CD4-positive, alpha-beta T cell (primary cell): ENCODE measurements around the gene NIBAN1. TPM values are rescaled to one million over a fixed set of nuclear protein-coding genes. Genes with fewer than 3 reads are reported as not detected.

Experiments used
- ATAC-seq: fragments of 200-7000 bp; cut with Tn5 transposase; one replicate; pipeline ENCODE4 v1.10.0; 2022; ENCODE audit warnings: mild to moderate bottlenecking; ENCODE audit not compliant: poor library complexity
- CTCF ChIA-PET: fragments of 350-600 bp; sonication (Branson Sonifier 250); formaldehyde crosslinking; loops from one replicate; lab custom pipeline; 2021; ENCODE audit warnings: antibody characterized with exemption, inconsistent platforms; lab: Charles Lee
- POLR2A ChIA-PET: fragments of 350-600 bp; sonication (Branson Sonifier 250); formaldehyde crosslinking; loops from one replicate; lab custom pipeline; 2021; ENCODE audit warnings: antibody characterized with exemption, inconsistent platforms; lab: Charles Lee
- DNase-seq, 14 experiments: peaks; one replicate each; pipeline ENCODE4 v3.0.0-alpha.2; 2013 to 2020; ENCODE audit warnings: mixed read lengths in 2 of 14
- H3K27ac ChIP-seq, 2 donors: one replicate each; pipeline versions ENCODE4 v1.5.1 to v1.7.0; 2013; ENCODE audit warnings: low read length in 2 of 2, low read depth in 1 of 2, mild to moderate bottlenecking in 1 of 2
- H3K27me3 ChIP-seq, 2 experiments: 1 replicate in 1 of 2; 2 replicates in 1 of 2; pipeline versions ENCODE4 v1.6.1 to v1.7.0; 2013; ENCODE audit warnings: low read length in 2 of 2, control low read depth in 1 of 2, mild to moderate bottlenecking in 1 of 2, moderate library complexity in 1 of 2; ENCODE audit not compliant: insufficient read depth in 2 of 2, control insufficient read depth in 1 of 2
- H3K36me3 ChIP-seq: one replicate; pipeline ENCODE4 v1.6.1; 2013; ENCODE audit warnings: low read length, control low read depth; ENCODE audit not compliant: insufficient read depth
- H3K4me1 ChIP-seq: one replicate; pipeline ENCODE4 v1.6.1; 2013; ENCODE audit warnings: low read length, control low read depth; ENCODE audit not compliant: insufficient read depth
- H3K4me3 ChIP-seq: one replicate; pipeline ENCODE4 v1.5.1; 2013; ENCODE audit warnings: mild to moderate bottlenecking, low read length, moderate library complexity
- H3K9me3 ChIP-seq, 2 experiments: 1 replicate in 1 of 2; 2 replicates in 1 of 2; pipeline versions ENCODE4 v1.6.1 to v1.7.0; 2013; ENCODE audit warnings: low read length in 2 of 2, mild to moderate bottlenecking in 2 of 2, control low read depth in 1 of 2, moderate library complexity in 1 of 2; ENCODE audit not compliant: control insufficient read depth in 1 of 2, insufficient read depth in 1 of 2
- H3K27ac Mint-ChIP-seq: one replicate; pipeline ENCODE4 v1.8.0; 2020; ENCODE audit warnings: mixed read lengths
- H3K27me3 Mint-ChIP-seq: one replicate; pipeline ENCODE4 v1.8.0; 2021; ENCODE audit warnings: mixed read lengths
- H3K36me3 Mint-ChIP-seq: one replicate; pipeline ENCODE4 v1.8.0; 2021; ENCODE audit warnings: low read depth, mixed read lengths
- H3K4me1 Mint-ChIP-seq: one replicate; pipeline ENCODE4 v1.8.0; 2021; ENCODE audit warnings: low read depth, mixed read lengths
- H3K4me3 Mint-ChIP-seq: one replicate; pipeline ENCODE4 v1.8.0; 2020; ENCODE audit warnings: mild to moderate bottlenecking, mixed read lengths
- H3K9me3 Mint-ChIP-seq: one replicate; pipeline ENCODE4 v1.8.0; 2020; ENCODE audit warnings: mixed read lengths
- intact Hi-C, 2 experiments: fragments of 100-400 bp; cut with DNase I in 1 of 2; cut with micrococcal nuclease in 1 of 2; formaldehyde crosslinking; loops; one replicate each; pipeline versions ENCODE4 v1.15.1 to v1.9.0; 2023 to 2025; cut with DNase I, micrococcal nuclease
- total RNA-seq, 174 experiments: library from RNA in 2 of 174; stranded (reverse) in 2 of 174; gene quantifications; one replicate each; pipeline ENCODE4 v1.2.3 and lab custom pipeline; 2021 to 2026
- TF ChIP-seq, protein P1 (sequence below): fragments of 200-600 bp; IDR thresholded peaks from one replicate; pipeline ENCODE4 v1.8.0; 2022; ENCODE audit warnings: antibody characterized with exemption, mild to moderate bottlenecking

Gene NIBAN1
- total RNA-seq, 2 experiments from 2014 or later: 18.5 to 20.4 TPM

DNA sequence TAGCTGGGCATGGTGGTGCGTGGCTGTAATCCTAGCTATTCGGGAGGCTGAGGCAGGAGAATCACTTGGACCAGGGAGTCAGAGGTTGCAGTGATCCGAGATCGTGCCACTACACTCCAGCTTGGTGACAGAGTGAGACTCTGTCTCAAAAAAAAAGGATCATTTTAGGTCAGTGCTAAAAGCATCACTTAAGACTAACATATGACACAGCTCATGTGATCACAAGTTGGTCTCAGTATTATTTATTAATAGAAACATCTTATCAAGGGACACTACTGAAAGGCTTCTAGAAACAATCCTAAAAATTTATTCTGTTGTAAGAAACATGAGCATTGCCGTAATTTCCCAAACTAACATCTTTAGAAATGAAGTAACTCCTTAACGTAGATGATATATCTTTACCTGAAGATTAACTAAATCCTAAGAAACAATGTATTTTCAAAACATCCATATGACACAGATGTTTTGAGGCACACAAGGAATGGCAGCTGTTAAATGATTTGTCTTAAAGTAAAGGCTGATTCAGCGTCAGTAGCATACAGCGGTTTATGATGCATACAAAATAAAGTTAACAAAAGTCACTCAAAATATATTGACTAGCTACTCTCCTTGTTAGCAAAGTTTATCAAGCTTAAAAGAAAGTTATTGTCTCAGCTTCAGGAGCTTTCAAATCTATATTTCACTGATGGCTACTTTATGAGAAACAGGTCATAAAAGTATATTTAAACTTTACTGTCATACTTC lies 2.6 kb downstream of the NIBAN1 start:
- Histone ChIP-seq H3K4me1 (peaks cover 34% of the 10 kb centered on the region), H3K9me3 (no peaks in the 10 kb centered on the region), H3K27ac (no peak overlapping the region), H3K27me3 (no peaks in the 10 kb centered on the region), H3K4me3 (no peak overlapping the region), H3K36me3 (no peaks in the 10 kb centered on the region)
- H3K4me3 Mint-ChIP-seq: peak overlapping the region; percentile 97
- ChIA-PET POLR2A (interaction anchor here (1.1 to 1.3 kb wide), 2 partner anchors 10 to 165 kb away, joined by 4 read pairs; no protein-coding TSS in a partner anchor), CTCF (interaction anchor here (1.1 kb wide), 1 partner anchor 105 kb away, joined by 3 read pairs; no protein-coding TSS in a partner anchor)
- peaks cover 5% of the 10 kb centered on the region for H3K27me3 Mint-ChIP-seq
- no peak for ATAC-seq
- DNase-seq: no peak
- intact Hi-C loops: loop anchor here in 1 of 2 experiments (5.0 kb wide), 1 partner anchor 79 kb away; no protein-coding TSS in a partner anchor
- peaks cover 4% of the 10 kb centered on the region for H3K36me3 Mint-ChIP-seq
- H3K9me3 Mint-ChIP-seq: no peaks in the 10 kb centered on the region
- TF ChIP-seq, protein P1, sequence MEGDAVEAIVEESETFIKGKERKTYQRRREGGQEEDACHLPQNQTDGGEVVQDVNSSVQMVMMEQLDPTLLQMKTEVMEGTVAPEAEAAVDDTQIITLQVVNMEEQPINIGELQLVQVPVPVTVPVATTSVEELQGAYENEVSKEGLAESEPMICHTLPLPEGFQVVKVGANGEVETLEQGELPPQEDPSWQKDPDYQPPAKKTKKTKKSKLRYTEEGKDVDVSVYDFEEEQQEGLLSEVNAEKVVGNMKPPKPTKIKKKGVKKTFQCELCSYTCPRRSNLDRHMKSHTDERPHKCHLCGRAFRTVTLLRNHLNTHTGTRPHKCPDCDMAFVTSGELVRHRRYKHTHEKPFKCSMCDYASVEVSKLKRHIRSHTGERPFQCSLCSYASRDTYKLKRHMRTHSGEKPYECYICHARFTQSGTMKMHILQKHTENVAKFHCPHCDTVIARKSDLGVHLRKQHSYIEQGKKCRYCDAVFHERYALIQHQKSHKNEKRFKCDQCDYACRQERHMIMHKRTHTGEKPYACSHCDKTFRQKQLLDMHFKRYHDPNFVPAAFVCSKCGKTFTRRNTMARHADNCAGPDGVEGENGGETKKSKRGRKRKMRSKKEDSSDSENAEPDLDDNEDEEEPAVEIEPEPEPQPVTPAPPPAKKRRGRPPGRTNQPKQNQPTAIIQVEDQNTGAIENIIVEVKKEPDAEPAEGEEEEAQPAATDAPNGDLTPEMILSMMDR: no peak
- H3K27ac Mint-ChIP-seq: peak overlapping the region; percentile 87
- peaks cover 46% of the 10 kb centered on the region for H3K4me1 Mint-ChIP-seq

DNA sequence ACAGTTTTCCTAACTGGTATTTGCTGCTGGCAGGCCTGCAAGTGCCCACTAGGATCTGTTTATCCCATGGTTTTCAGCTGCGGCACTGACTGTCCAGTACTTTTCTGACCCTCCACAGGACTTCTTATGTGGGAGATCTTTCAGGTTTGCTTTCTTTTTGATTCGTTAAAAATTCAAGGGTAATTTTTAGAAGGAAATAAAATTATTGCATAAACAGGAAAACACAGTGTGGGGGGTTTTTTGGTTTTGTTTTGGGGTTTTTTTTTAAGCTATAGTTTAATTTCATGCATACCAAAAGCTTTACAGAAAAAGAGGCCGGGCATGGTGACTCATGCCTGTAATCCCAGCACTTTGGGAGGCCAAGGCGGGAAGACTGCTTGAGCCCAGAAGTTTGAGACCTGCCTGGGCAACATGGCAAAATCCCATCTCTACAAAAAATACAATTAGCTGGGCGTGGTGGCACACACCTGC lies 3.6 kb downstream of the NIBAN1 start:
- H3K27me3 ChIP-seq: no peaks in the 10 kb centered on the region
- H3K9me3 ChIP-seq: no peaks in the 10 kb centered on the region
- ChIA-PET POLR2A (interaction anchor here (0.9 to 1.3 kb wide), 3 partner anchors 11 to 248 kb away, joined by 4 read pairs; no protein-coding TSS in a partner anchor), CTCF (no interaction called here)
- no peaks in the 10 kb centered on the region for H3K36me3 ChIP-seq
- Mint-ChIP-seq H3K4me1 (peaks cover 44% of the 10 kb centered on the region), H3K4me3 (peak overlapping the region; percentile 37), H3K9me3 (no peaks in the 10 kb centered on the region), H3K27ac (peak overlapping the region; percentile 31), H3K27me3 (no peaks in the 10 kb centered on the region), H3K36me3 (peaks cover 4% of the 10 kb centered on the region)
- no peak for ATAC-seq
- intact Hi-C loops: loop anchor here in 1 of 2 experiments (5.0 kb wide), 1 partner anchor 78 kb away; no protein-coding TSS in a partner anchor
- peaks cover 34% of the 10 kb centered on the region for H3K4me1 ChIP-seq
- TF ChIP-seq, protein P1: no peak
- no peak overlapping the region for H3K4me3 ChIP-seq
- DNase-seq: peak in 2 of 14 experiments; percentile 48 to 57
- H3K27ac ChIP-seq: no peak overlapping the region

DNA sequence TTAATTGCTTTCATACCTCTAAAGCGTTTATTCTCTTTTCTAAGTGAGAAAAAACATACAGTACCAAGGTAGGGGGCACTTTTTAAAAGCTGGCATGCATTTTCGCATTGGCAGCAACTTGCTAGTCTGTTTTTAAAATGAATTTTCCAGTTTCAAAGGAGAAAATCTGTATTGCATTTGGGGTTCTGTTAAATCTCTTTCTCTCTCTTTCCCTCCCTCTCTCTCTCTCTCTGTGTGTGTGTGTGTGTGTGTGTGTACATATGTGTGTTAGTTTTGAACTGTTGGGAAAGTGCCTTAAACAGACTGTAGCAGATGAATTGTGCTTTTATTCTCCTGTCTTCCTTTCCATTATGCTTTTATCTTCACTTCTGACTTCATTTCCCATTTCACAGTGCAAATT lies 7.3 kb downstream of the NIBAN1 start:
- Mint-ChIP-seq H3K9me3 (no peaks in the 10 kb centered on the region), H3K4me3 (no peak overlapping the region), H3K36me3 (no peaks in the 10 kb centered on the region), H3K27ac (no peak overlapping the region), H3K27me3 (no peaks in the 10 kb centered on the region), H3K4me1 (peaks cover 16% of the 10 kb centered on the region)
- ATAC-seq: no peak
- Histone ChIP-seq H3K9me3 (no peaks in the 10 kb centered on the region), H3K36me3 (peaks cover 4% of the 10 kb centered on the region), H3K27me3 (no peaks in the 10 kb centered on the region), H3K27ac (no peak overlapping the region), H3K4me3 (no peak overlapping the region), H3K4me1 (peaks cover 18% of the 10 kb centered on the region)
- intact Hi-C loops: no loop called here
- ChIA-PET POLR2A (no interaction called here), CTCF (interaction anchor here (1.0 to 2.1 kb wide), 3 partner anchors 10 to 74 kb away, joined by 3 to 6 read pairs (median 3); no protein-coding TSS in a partner anchor)
- TF ChIP-seq, protein P1: no peak
- no peak for DNase-seq
